ENCODE results near the gene BHLHE40.

The BHLHE40 gene

DNA sequence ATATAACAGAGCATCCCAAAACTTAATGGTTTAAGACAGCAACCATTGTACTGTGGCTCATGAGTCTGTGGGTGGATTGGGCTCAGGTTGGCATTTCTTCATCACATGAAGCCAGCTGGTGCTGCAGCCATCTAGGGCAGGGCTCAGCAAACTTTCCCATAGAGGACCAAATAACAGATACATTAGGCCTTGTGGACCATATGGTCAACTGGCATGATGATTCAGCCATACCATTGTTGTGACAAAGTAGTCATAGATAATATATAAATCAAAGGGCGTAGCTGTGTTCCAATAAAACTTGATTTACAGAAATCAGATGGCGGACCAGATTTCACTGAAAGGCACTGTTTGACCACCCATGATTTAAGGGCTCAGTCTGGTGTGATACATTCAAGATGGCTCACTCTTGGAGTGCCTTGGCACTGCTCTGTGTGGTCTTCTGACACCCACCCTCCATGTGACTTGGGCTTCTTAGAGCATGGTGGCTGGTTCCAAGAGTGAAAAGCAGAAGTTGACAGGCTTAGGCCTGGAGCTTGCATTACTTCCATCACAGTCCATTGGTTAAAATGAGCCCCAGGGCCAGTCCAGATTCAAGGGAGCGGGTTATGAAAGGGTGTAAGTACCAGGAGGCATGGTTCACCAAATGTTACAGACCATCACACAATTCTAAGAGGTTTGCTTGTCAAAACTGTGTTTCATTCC is 40.8 kb upstream of the BHLHE40 start:
- TF ChIP-seq MYC (IDR thresholded peaks at IDR 0.05; ENCODE audit: low read depth, low read length) (no peak), POLR2A (IDR thresholded peaks at IDR 0.05; ENCODE audit: extremely low read depth, insufficient read length) (no peak)
- TF ChIP-seq, protein P1, sequence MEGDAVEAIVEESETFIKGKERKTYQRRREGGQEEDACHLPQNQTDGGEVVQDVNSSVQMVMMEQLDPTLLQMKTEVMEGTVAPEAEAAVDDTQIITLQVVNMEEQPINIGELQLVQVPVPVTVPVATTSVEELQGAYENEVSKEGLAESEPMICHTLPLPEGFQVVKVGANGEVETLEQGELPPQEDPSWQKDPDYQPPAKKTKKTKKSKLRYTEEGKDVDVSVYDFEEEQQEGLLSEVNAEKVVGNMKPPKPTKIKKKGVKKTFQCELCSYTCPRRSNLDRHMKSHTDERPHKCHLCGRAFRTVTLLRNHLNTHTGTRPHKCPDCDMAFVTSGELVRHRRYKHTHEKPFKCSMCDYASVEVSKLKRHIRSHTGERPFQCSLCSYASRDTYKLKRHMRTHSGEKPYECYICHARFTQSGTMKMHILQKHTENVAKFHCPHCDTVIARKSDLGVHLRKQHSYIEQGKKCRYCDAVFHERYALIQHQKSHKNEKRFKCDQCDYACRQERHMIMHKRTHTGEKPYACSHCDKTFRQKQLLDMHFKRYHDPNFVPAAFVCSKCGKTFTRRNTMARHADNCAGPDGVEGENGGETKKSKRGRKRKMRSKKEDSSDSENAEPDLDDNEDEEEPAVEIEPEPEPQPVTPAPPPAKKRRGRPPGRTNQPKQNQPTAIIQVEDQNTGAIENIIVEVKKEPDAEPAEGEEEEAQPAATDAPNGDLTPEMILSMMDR (IDR thresholded peaks at IDR 0.05; ENCODE audit: low read depth, low read length), result no peak
- TF ChIP-seq, protein P2, sequence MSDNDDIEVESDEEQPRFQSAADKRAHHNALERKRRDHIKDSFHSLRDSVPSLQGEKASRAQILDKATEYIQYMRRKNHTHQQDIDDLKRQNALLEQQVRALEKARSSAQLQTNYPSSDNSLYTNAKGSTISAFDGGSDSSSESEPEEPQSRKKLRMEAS (IDR thresholded peaks at IDR 0.05; ENCODE audit: low read depth, low read length), result no peak
- H3K4me3 ChIP-seq (ENCODE audit: low read depth, low read length), result no peak overlapping the region
- no peak for DNase-seq (ENCODE audit: low read depth)

DNA sequence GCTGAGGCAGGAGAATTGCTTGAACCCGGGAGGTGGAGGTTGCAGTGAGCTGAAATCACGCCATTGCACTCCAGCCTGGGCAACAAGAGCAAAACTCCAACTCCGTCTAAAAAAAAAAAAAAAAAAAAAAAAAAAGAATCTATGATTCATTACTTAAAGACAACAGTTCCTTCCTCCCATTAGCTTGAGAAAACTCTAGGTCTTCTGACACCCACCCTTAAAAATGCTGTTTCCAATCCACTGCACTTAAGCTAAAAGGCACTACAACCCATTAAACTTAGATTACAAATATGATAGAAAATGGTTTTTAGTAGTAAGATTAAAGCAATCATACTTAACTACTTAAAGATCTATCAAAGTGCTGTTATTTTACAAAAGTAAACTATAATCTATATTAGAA is 40.0 kb upstream of the BHLHE40 start:
- TF ChIP-seq POLR2A (IDR thresholded peaks at IDR 0.05; ENCODE audit: extremely low read depth, insufficient read length) (no peak), MYC (IDR thresholded peaks at IDR 0.05; ENCODE audit: low read depth, low read length) (no peak)
- TF ChIP-seq, protein P2 (IDR thresholded peaks at IDR 0.05; ENCODE audit: low read depth, low read length), result no peak
- TF ChIP-seq, protein P1 (IDR thresholded peaks at IDR 0.05; ENCODE audit: low read depth, low read length), result no peak
- DNase-seq (ENCODE audit: low read depth), result no peak
- H3K4me3 ChIP-seq (ENCODE audit: low read depth, low read length), result no peak overlapping the region

DNA sequence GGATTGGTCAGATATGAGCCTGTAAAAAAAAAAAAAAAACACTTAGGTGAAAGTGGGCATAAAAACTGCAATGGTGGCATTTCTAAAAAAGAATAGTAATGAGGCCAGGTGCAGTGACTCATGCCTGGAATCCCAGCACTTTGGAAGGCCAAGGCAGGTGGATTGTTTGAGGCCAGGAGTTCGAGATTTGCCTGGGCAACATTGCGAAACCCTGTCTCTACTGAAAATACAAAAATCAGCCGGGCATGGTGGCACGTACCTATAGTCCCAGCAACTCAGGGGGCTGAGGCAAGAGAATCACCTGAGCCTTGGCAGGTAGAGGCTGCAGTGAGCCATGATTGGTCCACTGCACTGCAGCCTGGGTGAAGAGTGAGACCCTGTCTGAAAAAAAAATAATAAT is 38.3 kb upstream of the BHLHE40 start:
- no peak for TF ChIP-seq POLR2A (IDR thresholded peaks at IDR 0.05; ENCODE audit: extremely low read depth, insufficient read length)
- TF ChIP-seq, protein P1 (IDR thresholded peaks at IDR 0.05; ENCODE audit: low read depth, low read length), result no peak
- TF ChIP-seq, protein P2 (IDR thresholded peaks at IDR 0.05; ENCODE audit: low read depth, low read length), result no peak
- TF ChIP-seq MYC (IDR thresholded peaks at IDR 0.05; ENCODE audit: low read depth, low read length), result no peak
- no peak overlapping the region for H3K4me3 ChIP-seq (ENCODE audit: low read depth, low read length)
- no peak for DNase-seq (ENCODE audit: low read depth)

DNA sequence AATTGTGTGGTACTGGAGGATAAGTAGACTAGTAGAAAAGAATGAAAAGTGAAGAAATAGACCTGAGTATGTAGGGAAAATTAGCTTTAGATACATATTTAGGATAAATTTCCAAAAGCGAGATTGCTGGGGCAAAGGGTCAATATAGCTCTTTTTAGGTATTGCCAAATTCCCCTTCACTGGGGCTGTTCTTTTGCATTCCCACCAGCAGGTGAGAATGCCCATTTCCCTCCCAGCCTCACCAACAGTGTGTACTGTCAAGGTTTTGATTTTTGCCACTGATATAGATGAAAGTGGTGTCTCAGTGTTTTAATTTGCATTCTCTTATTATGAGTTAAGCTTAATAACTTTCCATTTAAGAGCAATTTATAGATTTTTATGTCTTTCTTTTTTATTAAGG is 35.7 kb upstream of the BHLHE40 start:
- no peak for DNase-seq (ENCODE audit: low read depth)
- no peak for TF ChIP-seq POLR2A (IDR thresholded peaks at IDR 0.05; ENCODE audit: extremely low read depth, insufficient read length)
- TF ChIP-seq MYC (IDR thresholded peaks at IDR 0.05; ENCODE audit: low read depth, low read length), result no peak
- TF ChIP-seq, protein P1 (IDR thresholded peaks at IDR 0.05; ENCODE audit: low read depth, low read length), result no peak
- TF ChIP-seq, protein P2 (IDR thresholded peaks at IDR 0.05; ENCODE audit: low read depth, low read length), result no peak

DNA sequence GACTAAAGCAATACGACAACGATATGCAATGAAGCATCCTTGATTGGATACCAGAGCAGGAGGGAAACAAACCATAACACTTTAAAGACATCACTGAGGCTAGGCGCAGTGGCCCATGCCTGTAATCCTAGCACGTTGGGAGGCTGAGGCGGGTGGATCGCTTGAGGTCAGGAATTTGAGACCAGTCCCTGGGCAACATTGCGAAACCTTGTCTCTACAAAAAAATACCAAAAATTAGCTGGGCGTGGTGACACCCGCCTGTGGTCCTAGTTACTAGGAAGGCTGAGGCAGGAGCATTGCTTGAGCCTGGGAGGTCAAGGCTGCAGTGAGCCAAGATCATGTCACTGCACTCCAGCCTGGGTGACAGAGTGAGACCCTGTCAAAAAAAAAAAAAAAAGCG is 33.9 kb upstream of the BHLHE40 start:
- no peak for TF ChIP-seq POLR2A (IDR thresholded peaks at IDR 0.05; ENCODE audit: extremely low read depth, insufficient read length)
- TF ChIP-seq, protein P1 (IDR thresholded peaks at IDR 0.05; ENCODE audit: low read depth, low read length), result no peak
- no peak overlapping the region for H3K4me3 ChIP-seq (ENCODE audit: low read depth, low read length)
- DNase-seq (ENCODE audit: low read depth), result no peak

More for the DNA sequence above, 35.7 kb upstream of the BHLHE40 start:
- no peak overlapping the region for H3K4me3 ChIP-seq (ENCODE audit: low read depth, low read length)
